DMS79 (cell line): Measurements from ENCODE around the gene SETDB2.

ENCODE experiments used
- DNase-seq: peaks from one replicate; lab custom pipeline; 2025; lab: John Stamatoyannopoulos, UW

The SETDB2 gene

DNA sequence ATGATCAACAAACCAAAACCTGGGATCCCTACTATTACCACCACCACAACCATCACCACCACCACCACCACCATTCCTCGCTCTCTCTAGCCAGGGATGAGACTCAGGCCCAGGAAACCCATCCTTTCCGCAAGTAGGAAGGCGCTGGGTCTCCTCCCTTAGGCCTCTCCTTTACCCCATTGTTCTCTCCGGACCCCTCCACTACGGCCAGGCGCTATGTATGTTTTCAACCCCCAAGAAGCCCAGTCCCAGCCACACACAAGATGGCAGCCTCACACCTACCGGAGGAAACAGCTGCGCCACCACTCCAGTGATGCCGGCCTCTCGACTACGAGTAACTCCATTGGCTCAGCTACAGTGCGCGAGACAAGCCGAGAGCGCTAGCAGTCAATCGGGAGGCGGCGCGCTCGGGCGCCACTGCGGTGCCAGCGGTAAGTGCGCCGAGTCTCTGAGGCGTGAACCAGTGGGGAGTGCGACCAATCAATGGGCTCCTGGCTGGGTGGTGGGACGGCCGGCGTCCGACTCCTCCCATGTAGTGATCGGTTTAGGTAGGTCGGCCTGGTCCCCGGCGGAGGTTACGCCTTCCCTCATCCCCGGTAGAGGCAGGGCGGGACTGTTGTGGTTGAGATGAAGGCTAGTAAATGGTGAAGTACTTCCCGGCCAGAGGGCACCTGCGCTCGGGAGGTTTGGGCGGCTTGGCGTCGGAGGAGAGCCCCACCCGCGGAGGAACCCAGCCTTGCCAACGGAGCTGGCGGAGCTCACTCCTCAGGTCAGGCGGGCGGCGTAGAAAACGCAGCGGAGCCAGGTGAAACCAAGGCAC, at the start of gene SETDB2, which contains the start of gene CAB39L:
Gene SETDB2 (plus strand): TSS at position 571 of the 820 bp plus-strand sequence. CDS start 7,620 bp downstream, outside the sequence.
Gene CAB39L (minus strand): TSS at position 361 of the 820 bp plus-strand sequence. CDS start 61,154 bp downstream, outside the sequence.
- DNase-seq, result peak; percentile 100

DNA sequence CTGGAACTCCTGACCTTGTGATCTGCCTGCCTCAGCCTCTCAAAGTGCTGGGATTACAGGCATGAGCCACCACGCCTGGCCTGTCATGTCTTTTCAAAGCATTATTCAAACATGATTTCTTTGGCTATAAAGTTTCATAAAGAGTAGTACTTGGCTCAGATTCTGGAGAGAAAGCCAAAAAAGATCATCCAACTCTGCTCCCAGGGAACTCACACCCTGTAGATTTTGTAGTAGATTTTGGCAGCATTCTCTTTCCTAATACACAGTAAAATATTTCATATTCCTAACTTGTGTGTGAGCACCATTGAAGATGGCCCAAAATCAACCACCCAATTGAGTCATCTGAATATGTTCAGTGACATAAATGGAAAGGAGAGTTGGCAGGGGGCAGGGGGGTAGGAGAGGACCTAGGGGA, 48.6 kb upstream of the SETDB2 start:
- DNase-seq, result no peak

DNA sequence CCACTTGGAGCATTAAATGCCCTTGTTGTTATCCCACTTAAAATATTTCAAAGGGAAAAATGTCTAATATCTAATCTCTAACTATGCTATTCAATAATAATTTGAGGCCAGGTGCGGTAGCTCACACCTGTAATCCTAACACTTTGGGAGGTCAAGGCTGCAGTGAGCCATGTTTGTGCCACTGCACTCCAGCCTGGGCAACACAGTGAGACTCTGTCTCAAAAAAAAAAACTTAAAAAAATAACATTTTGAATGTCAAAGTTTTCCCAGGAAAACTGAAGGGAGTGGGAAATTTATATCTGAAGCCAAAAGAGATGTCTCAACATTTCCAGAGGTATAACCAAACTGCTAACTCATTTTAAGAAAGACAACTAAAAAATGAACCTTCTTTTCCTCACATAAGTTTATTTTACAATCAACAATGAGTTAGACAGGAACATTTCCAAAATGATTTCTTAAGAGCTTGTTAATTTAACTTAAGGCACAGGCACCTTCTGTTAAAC, 48.1 kb upstream of the SETDB2 start:
- no peak for DNase-seq

- DNase-seq, result no peak
Measured at GRCh38 chr13:49399801-49400472, 44.1 kb upstream of the SETDB2 start.

DNA sequence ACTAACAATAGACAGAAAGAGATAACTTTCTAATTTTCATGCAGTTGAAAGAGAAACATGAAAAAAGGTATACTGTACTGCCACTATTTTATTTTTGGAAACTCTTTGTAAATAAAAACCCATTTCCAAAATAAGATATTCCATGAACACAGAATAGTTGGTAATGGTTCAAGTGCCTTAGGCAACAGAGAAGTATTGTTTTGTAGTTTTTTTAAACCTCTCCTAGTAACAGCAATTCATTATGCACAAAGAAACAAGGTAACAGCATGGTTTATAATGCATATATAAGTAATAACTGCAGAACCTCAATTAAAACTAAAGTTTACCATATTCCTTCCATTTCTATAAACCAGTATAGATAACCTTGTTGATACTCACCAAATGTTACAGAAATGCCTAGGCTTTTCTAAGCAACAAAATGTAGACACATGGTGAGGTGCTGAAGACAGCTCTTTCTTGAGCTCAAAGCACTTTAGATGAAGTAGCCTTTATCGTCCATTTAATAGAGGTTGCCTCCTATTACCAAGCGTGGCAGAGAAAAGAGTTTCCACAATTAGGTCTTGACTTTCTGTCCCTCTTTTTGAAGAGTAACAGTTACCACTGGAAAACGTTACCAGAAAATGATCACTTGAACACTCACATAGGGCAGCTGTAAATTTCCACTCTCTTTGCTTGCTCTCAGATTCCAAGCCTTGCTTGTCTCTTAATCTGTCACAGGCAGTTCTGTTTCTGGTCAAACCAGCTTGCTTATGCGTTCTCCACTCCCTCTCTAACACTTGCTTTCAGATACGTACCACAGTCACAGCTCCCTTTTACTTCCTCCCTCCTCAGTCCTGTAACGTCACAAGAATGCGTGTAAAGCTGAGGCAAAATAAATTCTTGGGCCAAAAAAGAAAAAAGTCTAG, 43.1 kb upstream of the SETDB2 start:
- DNase-seq, result peak; percentile 18

- DNase-seq, result no peak
Measured at GRCh38 chr13:49403996-49404702, 39.9 kb upstream of the SETDB2 start.

- no peak for DNase-seq
Measured at GRCh38 chr13:49404703-49405020, 39.4 kb upstream of the SETDB2 start.

DNA sequence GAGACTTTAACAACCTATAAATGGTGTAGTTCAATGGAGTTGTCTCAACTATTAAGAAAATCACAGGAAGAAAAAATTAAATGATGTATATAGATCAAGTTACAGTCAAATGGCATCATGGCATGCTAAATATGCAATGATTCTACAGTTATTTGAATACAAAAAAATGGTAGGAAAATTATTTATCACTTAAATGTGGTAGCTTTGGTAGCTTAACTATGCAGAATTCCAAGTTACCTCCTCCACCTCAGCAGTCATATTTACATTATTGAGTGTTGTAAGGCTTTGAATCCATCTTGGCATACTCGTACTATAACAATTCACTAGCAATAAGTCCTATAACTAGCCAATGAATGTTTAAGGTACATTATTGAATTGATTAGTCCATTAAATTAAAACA, 37.0 kb upstream of the SETDB2 start:
- DNase-seq, result no peak

GRCh38 chr13:49407936-49408335, 36.1 kb upstream of the SETDB2 start:
- DNase-seq, result no peak

- DNase-seq, result no peak
Measured at GRCh38 chr13:49409008-49409407, 35.1 kb upstream of the SETDB2 start.

GRCh38 chr13:49410006-49410405, 34.1 kb upstream of the SETDB2 start:
- DNase-seq, result no peak

- no peak for DNase-seq
Measured at GRCh38 chr13:49410477-49410876, 33.6 kb upstream of the SETDB2 start.

GRCh38 chr13:49411353-49411752, 32.7 kb upstream of the SETDB2 start:
- DNase-seq, result no peak

DNA sequence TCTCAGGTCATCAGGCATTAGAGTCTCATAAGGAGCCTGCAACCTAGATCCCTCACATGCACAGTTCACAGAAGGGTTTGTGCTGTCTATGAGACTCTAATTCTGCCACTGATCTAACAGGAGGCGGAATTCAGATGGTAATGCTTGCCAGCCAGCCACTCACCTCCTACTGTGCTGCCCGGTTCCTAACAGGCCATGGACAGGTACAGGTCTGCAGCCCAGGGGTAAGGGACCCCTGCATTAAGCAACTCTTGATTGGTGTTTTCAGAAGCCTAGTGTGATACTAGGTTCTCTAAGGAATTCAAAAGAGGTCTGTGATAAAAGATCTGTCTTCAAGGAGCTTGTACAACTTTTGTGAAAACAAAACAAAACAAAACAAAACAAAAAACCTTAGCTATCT, 31.3 kb upstream of the SETDB2 start:
- no peak for DNase-seq

GRCh38 chr13:49417161-49417560, 26.9 kb upstream of the SETDB2 start:
- DNase-seq, result no peak

- DNase-seq, result no peak
Measured at GRCh38 chr13:49418206-49418605, 25.9 kb upstream of the SETDB2 start.

GRCh38 chr13:49419276-49419675, 24.8 kb upstream of the SETDB2 start:
- DNase-seq, result no peak

DNA sequence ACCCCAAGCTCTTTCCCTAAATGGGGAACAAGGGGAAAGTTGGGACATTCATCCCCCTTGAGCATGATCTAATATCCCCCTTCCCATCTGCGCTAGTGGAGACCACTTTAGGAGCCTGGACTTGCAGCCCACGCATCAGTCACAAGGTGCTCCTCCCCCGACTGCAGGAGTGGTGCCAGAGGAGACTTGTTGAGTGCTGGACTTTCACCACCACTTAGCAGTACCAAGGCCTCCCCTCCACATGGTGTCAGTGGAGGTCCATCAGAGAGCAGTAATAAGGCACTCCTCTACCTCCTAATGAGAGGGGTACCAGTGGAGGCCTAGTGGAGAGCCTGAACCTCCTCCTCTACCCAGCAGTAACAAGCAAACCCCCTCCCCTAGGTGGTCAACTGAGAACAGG, 22.7 kb upstream of the SETDB2 start:
- DNase-seq, result no peak

DNA sequence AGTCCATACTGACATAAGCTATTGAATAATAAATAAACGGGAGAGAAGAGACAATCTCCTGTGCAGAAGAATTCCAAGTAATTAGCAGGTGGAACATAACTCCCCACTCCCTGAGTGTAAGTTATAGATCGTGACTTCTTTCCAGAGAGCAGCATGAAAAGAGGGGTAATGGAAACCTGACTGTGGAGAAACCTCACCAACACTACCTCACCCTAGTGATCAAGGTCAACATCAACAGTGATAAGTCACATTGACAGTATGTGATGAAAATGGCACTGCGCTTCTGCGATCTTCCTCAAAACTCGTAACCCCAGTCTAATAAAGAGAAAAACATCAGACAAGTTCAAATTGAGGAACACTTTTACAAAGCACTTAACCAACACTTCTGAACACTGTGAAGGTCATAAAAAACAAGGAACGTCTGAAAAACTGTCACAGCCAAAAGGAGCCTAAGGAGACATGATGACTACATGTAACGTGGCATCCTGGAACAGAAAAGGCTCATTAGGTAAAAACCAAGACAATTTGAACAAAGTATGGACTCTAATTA, 20.0 kb upstream of the SETDB2 start:
- no peak for DNase-seq

DNA sequence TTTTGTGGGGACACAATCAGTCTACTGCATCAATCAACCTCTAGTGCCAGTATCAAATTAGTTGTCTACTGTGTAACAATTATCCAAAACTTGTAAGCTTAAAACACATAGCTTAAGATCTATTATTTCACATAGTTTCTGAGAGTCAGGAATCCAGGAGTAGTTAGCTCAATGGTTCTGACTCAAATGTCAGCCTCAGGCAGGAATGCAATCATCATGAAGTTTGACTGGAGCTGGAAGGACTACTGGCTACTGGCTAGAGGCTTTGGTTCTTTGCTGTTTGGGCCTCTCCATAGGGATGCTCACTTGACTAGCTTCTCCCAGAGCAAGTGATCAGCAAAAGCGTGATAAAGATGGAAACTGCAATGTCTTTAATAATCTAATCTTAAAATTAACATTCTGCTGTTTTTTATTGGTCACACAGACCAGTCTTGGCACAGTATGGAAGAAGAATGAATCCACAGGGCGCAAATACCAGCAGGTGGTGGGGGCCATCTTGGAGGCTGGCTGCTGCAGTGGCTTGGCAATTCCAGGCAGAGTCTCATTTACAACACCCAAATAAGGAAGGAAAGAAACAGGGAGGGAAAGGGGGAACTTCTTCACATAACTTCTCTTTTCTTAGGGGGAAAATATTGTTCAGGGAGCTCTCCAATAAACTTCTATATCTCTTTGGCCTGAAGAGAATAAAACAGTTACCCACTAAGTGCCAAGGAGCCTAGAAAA, 15.9 kb upstream of the SETDB2 start:
- DNase-seq, result no peak

DNA sequence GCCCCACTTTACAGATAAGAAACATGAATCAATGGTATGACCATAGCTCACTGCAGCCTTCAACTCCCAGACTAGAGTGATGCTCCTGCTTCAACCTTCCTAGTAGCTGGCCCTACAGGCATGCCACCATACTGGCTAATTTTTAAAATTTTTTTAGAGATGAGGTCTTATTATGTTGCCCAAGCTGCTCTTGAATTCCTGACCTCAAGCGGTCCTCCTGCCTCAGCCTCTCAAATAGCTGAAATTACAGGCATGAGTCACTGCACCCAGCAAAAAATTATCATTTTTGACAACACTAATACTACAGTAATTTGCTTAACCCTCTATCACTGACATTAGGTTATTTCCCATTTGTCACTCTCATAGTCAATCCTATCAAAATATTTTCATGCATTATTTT, 15.0 kb upstream of the SETDB2 start:
- DNase-seq, result no peak
